ENCODE data around the gene PACS1.

- TF ChIP-seq, protein P1, sequence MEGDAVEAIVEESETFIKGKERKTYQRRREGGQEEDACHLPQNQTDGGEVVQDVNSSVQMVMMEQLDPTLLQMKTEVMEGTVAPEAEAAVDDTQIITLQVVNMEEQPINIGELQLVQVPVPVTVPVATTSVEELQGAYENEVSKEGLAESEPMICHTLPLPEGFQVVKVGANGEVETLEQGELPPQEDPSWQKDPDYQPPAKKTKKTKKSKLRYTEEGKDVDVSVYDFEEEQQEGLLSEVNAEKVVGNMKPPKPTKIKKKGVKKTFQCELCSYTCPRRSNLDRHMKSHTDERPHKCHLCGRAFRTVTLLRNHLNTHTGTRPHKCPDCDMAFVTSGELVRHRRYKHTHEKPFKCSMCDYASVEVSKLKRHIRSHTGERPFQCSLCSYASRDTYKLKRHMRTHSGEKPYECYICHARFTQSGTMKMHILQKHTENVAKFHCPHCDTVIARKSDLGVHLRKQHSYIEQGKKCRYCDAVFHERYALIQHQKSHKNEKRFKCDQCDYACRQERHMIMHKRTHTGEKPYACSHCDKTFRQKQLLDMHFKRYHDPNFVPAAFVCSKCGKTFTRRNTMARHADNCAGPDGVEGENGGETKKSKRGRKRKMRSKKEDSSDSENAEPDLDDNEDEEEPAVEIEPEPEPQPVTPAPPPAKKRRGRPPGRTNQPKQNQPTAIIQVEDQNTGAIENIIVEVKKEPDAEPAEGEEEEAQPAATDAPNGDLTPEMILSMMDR (IDR thresholded peaks at IDR 0.05; ENCODE audit: low read depth, low read length): no peak
- no peak for TF ChIP-seq EZH2phosphoT487 (IDR thresholded peaks at IDR 0.05; ENCODE audit: low read depth)
Observed at GRCh38 chr11:66239511-66239910, 169.4 kb downstream of the PACS1 start.
